ENCODE results near the gene FXN. TPM values are rescaled to one million over a fixed set of nuclear protein-coding genes. Genes with fewer than 3 reads are reported as not detected.

Gene FXN
- total RNA-seq, 3 donors from 2014 or later = 3.8 to 7.5 (median 6.9) TPM

DNA sequence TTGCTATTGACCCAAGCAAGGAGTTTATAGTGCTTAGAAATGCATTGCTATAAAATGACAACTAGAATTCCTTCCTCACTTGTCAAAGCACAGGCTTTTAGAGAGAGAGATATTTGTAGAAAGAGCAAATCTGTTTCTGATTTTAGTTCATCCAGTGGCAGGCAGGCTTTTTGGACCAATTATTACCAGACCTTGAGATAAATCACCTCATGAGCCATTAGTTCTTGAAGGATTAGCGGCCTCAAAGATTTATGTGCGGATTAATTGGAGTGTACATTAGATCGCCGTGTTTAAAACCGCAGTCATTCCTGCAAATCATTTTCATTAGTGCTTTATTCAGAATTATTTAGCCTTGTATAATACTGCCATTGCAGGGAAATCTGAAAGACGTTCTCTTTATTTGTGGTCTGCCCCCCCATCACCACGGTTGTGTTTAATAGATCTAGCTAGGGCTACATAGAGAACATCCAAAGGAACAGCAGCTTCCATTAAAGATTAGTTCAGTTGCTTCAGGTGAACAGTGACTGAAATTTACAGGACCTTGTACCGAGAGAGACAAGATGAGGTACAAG is 109.7 kb downstream of the FXN start:
- Histone ChIP-seq H3K27me3 (no peaks in the 10 kb centered on the region), H3K9me3 (no peaks in the 10 kb centered on the region), H3K4me3 (no peak overlapping the region), H3K27ac (no peak overlapping the region), H3K36me3 (no peaks in the 10 kb centered on the region), H3K4me1 (peaks cover 0 to 5% of the 10 kb centered on the region in 2 donors)
- DNase-seq (ENCODE audit: low spot score in 2 of 2) = no peak
- intact Hi-C loops (cut with DNase I; ENCODE audit: low total_unique reads) = no loop called here
- TF ChIP-seq POLR2A (IDR thresholded peaks at IDR 0.05) (no peak), POLR2AphosphoS5 (IDR thresholded peaks at IDR 0.05) (no peak), CTCF (IDR thresholded peaks at IDR 0.05) (no peak)

DNA sequence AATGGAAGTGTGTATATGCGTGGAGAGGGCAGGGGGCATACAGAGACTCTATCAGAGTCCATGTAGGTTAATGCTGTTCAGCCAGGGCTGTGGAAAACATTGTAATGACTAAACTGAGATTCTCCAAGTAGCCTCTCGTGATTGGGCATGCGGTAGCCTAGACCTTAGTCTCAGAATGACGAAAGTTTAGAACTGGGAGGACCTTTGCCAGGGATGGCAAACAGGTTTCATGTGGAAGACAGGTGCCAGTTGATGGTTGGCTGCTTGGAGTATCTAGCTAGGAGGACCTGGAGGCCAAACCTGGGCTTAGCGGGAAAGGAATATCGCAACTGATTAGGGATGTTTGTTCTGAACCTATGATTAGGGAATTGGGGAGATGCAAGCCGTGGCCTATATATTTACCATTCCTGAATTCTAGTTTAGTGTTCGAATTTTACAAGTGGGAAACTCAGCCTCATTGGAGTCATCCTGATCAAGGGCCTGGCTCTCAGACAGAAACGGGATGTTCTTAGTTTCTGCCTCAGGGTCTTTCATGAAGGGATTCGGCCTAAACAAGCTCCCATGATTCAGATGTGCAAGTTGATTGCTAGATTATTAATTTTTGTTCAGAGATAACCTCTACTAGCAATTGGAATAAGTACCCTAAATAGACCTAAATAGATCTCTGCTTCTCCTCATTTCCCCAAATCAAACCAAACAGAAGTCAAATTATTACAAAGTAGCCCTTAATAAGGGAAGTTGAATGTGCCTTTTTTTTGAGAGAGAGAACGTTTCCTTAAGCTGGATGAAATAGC is 111.7 kb downstream of the FXN start:
- Histone ChIP-seq H3K36me3 (no peaks in the 10 kb centered on the region), H3K9me3 (no peaks in the 10 kb centered on the region), H3K27me3 (no peaks in the 10 kb centered on the region), H3K4me1 (peaks cover 0 to 5% of the 10 kb centered on the region in 2 donors), H3K27ac (no peak overlapping the region), H3K4me3 (no peak overlapping the region)
- intact Hi-C loops (cut with DNase I; ENCODE audit: low total_unique reads) = no loop called here
- DNase-seq (ENCODE audit: low spot score in 2 of 2) = no peak
- TF ChIP-seq POLR2AphosphoS5 (IDR thresholded peaks at IDR 0.05) = no peak
- TF ChIP-seq POLR2A (IDR thresholded peaks at IDR 0.05) = no peak

- intact Hi-C loops (cut with DNase I; ENCODE audit: low total_unique reads) = no loop called here
- DNase-seq (ENCODE audit: low spot score in 2 of 2) = no peak
- no peak overlapping the region for H3K27ac ChIP-seq
- no peaks in the 10 kb centered on the region for H3K27me3 ChIP-seq
- peak overlapping the region in 1 of 3 donors; percentile 5 for H3K4me3 ChIP-seq
- no peaks in the 10 kb centered on the region for H3K36me3 ChIP-seq
- no peaks in the 10 kb centered on the region for H3K9me3 ChIP-seq
- TF ChIP-seq CTCF (IDR thresholded peaks at IDR 0.05) = peak in 1 of 3 donors; percentile 20
- no peak for TF ChIP-seq POLR2AphosphoS5 (IDR thresholded peaks at IDR 0.05)
- H3K4me1 ChIP-seq = peaks cover 0 to 5% of the 10 kb centered on the region in 2 donors
Observed at GRCh38 chr9:69149321-69149807, 113.8 kb downstream of the FXN start.

Other genes with a start within 250 kb of the FXN start
- not detected for gene PRKACG, start 21.6 kb upstream of the FXN start, total RNA-seq
- gene TJP2, start 138.5 kb downstream of the FXN start, total RNA-seq = 100 to 1,000 TPM in 2 of 3 donors, 10 to 100 TPM in 1; 85.2 to 125 (median 108) TPM

All from breast epithelium (tissue), 4 donors.